ENCODE results near the gene MAML3. TPM values are rescaled to one million over a fixed set of nuclear protein-coding genes. Genes with fewer than 3 reads are reported as not detected.

The MAML3 gene
- polyA plus RNA-seq, 6 donors from 2014 or later = 0.37 to 2.7 (median 1.1) TPM

DNA sequence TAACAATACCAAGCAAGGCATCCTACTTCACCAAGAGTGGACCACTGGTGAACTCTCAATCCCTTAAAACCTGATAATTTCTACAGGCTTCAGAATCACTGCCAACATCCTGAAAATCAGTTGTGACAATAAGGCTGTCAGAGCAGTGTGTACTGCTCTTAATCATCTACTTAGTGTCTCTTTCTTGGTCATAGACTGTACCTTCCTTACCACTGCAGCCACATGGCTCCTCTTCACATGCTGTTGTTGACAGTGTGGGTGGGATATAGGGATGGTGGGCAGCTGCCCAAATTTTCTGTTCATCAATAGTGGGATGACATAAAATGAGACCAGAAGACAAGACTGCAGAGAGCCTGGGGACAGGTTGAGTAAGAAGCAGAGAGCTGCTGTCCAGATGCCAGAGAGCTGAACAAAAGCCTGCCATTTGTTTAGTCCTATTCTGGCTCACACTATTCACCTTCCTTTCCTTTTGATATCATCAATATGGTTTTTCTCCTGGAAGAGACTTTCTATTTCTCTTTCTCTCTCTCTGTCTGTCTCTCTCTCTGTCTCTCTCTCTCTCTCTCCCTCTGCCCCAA lies 309.4 kb downstream of the MAML3 start:
- Mint-ChIP-seq H3K36me3 (no peaks in the 10 kb centered on the region), H3K27me3 (no peaks in the 10 kb centered on the region), H3K27ac (peak overlapping the region in 2 of 6 donors; percentile 23 to 34), H3K4me1 (peaks cover 0 to 5% (median 0%) of the 10 kb centered on the region in 3 donors), H3K9me3 (no peaks in the 10 kb centered on the region), H3K4me3 (no peak overlapping the region)
- ATAC-seq (ENCODE audit: low read depth in 2 of 2) (no peak), DNase-seq (no peak)

DNA sequence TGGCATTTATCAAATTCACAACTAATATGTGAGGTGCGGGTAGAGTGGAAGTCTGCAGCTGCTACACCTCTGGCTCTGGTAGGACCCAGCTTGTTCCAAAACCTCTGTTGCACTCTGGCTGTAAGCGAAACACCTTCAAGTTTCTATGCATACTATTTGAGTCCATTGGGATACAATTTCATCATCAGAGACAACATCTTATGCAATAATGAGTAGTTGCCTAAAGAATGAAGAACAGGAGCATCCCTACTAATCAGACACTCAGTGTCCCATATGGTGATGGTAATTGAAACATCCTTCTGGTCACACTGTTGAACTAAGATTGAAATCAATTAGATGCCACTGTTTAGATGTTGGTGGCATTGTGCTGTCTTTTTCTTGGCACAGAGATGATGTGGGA lies 309.9 kb downstream of the MAML3 start:
- H3K4me1 Mint-ChIP-seq = peaks cover 0 to 5% (median 0%) of the 10 kb centered on the region in 3 donors
- H3K27me3 Mint-ChIP-seq = no peaks in the 10 kb centered on the region
- H3K4me3 Mint-ChIP-seq = no peak overlapping the region
- no peaks in the 10 kb centered on the region for H3K9me3 Mint-ChIP-seq
- H3K27ac Mint-ChIP-seq = peak overlapping the region in 1 of 6 donors; percentile 48
- H3K36me3 Mint-ChIP-seq = no peaks in the 10 kb centered on the region
- no peak for DNase-seq
- ATAC-seq (ENCODE audit: low read depth in 2 of 2) = no peak

DNA sequence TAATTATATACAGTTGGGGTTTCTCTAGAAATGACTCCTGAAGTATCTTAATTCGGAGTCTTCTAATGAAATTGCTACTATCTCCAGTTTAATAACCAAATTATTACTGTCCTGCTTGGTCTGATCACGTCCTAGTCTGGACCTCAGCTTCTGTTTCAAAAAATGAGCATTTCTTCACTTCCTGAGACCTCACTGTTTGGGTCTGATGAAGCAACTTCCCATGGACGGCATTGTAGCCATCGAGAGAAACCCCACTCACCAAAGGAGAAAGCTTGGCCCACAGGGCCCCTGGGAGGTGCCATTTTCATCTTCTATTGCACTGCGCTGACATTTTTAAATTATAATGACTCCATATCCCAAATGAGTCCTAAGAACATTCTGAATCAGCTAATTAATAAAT lies 310.3 kb downstream of the MAML3 start:
- Mint-ChIP-seq H3K9me3 (no peaks in the 10 kb centered on the region), H3K27me3 (no peaks in the 10 kb centered on the region), H3K4me1 (peaks cover 0 to 5% (median 0%) of the 10 kb centered on the region in 3 donors), H3K4me3 (no peak overlapping the region), H3K36me3 (no peaks in the 10 kb centered on the region), H3K27ac (no peak overlapping the region)
- ATAC-seq (ENCODE audit: low read depth in 2 of 2) (no peak), DNase-seq (no peak)

DNA sequence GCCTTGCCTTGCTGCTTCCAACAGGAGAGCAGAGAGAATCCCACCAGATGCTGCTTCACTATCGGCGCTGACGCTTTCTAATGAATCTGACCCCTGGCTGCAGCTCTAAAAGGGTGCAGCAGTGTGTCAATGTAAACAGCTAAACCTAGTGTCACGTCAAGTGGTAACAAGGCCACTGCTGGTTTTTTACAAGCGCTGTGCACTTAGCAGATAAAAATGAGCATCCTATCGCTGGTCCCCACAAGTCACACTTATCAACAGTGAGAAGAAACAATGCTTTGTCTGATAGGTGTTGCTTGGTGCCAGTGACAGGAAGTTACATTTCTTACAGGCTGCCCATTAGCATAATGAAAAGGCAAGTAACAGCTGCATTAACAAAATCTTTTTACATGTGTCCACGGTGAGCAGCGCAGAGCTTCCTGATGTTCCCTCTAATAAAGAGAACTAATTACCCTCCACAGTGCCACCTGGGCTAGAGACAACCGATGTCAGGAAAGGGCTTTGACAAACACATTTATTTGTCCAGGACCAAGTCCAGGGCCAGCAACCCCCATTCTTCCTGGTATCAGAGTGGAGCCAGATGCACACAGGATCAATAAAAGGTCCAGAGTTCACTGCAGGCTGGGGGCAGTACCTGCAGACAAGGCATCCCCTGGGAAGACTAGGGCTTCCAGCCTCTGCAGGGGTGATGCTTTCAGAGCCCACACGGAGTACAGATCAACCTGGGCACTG lies 312.4 kb downstream of the MAML3 start:
- Mint-ChIP-seq H3K27me3 (no peaks in the 10 kb centered on the region), H3K4me3 (no peak overlapping the region), H3K36me3 (no peaks in the 10 kb centered on the region), H3K9me3 (no peaks in the 10 kb centered on the region), H3K4me1 (peaks cover 0 to 5% (median 0%) of the 10 kb centered on the region in 3 donors), H3K27ac (peak overlapping the region in 1 of 6 donors; percentile 26)
- no peak for DNase-seq
- no peak for ATAC-seq (ENCODE audit: low read depth in 2 of 2)

DNA sequence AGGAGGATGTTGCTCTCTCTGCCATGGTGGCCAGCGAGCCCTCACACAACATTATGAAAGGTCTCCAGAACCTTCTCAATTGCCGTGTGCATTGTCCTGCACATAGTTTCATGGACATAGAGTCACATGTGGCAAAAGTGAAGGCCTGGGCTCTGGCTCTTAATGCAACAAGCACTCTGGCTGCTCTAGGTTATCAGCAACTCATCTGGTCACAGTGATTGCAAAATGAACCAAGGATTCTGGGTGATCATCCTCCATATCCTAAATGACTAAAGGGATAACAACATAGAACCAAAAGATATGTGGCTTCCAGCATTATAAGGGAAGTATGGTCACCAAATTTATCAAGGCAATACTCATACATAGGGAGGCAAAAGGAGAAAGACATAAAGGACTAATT lies 313.2 kb downstream of the MAML3 start:
- H3K4me3 Mint-ChIP-seq = peak overlapping the region in 1 of 8 donors; percentile 21
- ATAC-seq (ENCODE audit: low read depth in 2 of 2) = no peak
- no peaks in the 10 kb centered on the region for H3K9me3 Mint-ChIP-seq

DNA sequence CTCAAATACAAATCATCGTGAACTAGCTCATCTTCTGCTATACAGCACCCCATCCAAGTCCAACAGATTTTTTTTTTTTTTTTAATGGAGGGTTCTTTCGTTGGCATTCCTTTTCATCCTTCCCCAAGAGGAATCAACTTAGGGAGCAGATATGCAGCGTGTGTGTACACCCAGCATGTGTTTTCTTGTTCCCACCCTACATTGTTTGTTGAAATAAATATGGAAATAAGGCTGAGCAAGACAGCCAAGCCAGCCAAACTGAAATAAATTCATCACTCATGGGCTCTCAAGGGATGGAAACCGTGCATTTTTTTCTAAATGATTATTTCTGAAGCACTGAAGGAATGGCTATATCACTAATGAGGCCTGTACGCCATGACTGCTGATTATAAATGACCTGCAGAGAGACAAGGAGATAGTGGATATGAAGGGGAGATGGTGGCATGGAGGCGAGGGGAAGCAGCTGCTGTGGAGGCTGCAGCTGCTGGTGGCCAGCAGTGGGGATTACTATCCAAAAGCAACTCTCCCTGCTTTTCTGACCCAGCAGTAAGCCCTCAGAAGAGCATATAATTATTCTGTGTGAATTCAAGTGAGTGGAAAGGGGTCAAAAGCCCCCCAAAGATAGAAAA lies 314.5 kb downstream of the MAML3 start:
- no peak for ATAC-seq (ENCODE audit: low read depth in 2 of 2)
- Mint-ChIP-seq H3K27me3 (no peaks in the 10 kb centered on the region), H3K27ac (peak overlapping the region in 2 of 6 donors; percentile 25 to 57), H3K4me3 (no peak overlapping the region), H3K36me3 (no peaks in the 10 kb centered on the region), H3K4me1 (peaks cover 0 to 5% (median 0%) of the 10 kb centered on the region in 3 donors), H3K9me3 (no peaks in the 10 kb centered on the region)
- no peak for DNase-seq

More for the DNA sequence above, 313.2 kb downstream of the MAML3 start:
- no peaks in the 10 kb centered on the region for H3K36me3 Mint-ChIP-seq
- no peak for DNase-seq
- H3K4me1 Mint-ChIP-seq = peaks cover 0 to 5% (median 0%) of the 10 kb centered on the region in 3 donors
- H3K27me3 Mint-ChIP-seq = no peaks in the 10 kb centered on the region
- H3K27ac Mint-ChIP-seq = no peak overlapping the region

DNA sequence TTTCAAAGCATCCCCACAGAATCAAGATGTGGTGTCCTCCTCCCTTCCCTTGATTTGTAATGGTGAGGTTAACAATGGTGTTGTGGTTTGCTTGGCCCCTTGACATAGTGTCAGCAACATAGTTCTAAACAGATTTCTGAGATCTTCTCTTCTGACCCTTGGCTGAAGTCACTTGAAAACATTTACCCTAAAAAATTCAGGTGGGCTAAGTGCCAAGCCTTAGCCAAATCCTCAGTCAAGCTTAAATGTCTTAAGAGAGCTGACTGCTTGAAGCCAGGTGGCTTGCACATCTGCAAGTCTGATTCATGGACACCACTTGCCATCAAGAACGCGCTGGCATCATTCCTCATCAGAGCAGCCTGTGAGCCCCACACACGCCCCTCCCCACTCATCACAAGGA lies 315.2 kb downstream of the MAML3 start:
- no peak for DNase-seq
- Mint-ChIP-seq H3K27me3 (no peaks in the 10 kb centered on the region), H3K9me3 (no peaks in the 10 kb centered on the region), H3K4me1 (peaks cover 0 to 5% (median 0%) of the 10 kb centered on the region in 3 donors), H3K36me3 (no peaks in the 10 kb centered on the region), H3K27ac (no peak overlapping the region), H3K4me3 (no peak overlapping the region)
- no peak for ATAC-seq (ENCODE audit: low read depth in 2 of 2)

DNA sequence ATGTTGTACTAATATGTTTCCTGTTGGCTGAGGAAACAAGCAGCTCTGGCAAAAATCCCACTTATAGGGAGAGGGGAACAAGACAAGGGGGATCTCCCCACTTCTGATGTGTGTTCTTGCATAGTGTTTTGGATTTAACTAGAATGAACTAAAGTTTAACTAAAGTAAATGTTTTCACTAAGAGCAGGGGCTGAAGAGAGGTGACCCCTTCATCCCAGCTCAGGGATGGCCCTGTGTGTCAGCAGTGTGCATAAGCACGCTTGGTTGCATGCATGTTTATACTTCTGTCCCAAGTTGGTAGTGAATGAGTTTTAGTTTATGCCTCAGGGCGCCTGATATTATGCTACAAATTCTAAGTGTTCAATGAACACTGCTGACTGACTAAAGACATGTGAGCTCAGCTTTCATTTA lies 319.0 kb downstream of the MAML3 start:
- Mint-ChIP-seq H3K4me3 (no peak overlapping the region), H3K4me1 (peaks cover 0 to 5% (median 0%) of the 10 kb centered on the region in 3 donors), H3K27me3 (peaks cover 0 to 6% (median 0%) of the 10 kb centered on the region in 3 donors), H3K27ac (no peak overlapping the region), H3K36me3 (peaks cover 0 to 5% of the 10 kb centered on the region in 2 donors), H3K9me3 (no peaks in the 10 kb centered on the region)
- ATAC-seq (ENCODE audit: low read depth in 2 of 2) = no peak
- no peak for DNase-seq

DNA sequence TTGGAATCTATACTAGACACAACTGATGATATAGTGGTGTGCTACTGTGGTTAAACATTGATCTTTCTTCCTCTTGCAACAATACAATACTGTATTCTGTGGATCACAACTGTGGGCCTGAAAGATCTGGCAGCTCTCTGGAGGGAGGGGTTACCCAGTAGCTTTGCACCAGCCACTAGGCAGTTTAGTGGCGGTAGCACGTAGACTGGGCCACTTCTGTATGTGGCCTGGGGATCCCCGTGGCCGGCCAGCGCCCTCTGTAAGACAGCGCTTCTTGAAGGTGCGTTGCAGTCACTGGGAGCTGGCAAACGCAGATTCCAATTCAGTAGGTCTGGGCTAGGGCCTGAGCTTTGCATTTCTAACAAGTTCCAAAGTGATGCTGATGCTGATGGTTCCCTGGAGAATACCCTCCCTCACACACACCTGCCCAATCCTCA lies 319.7 kb downstream of the MAML3 start:
- ATAC-seq (ENCODE audit: low read depth in 2 of 2) (no peak), DNase-seq (no peak)
- Mint-ChIP-seq H3K9me3 (no peaks in the 10 kb centered on the region), H3K4me1 (peaks cover 0 to 6% (median 3%) of the 10 kb centered on the region in 3 donors), H3K27me3 (peaks cover 0 to 6% (median 0%) of the 10 kb centered on the region in 3 donors), H3K36me3 (peaks cover 0 to 5% of the 10 kb centered on the region in 2 donors), H3K27ac (no peak overlapping the region), H3K4me3 (no peak overlapping the region)

DNA sequence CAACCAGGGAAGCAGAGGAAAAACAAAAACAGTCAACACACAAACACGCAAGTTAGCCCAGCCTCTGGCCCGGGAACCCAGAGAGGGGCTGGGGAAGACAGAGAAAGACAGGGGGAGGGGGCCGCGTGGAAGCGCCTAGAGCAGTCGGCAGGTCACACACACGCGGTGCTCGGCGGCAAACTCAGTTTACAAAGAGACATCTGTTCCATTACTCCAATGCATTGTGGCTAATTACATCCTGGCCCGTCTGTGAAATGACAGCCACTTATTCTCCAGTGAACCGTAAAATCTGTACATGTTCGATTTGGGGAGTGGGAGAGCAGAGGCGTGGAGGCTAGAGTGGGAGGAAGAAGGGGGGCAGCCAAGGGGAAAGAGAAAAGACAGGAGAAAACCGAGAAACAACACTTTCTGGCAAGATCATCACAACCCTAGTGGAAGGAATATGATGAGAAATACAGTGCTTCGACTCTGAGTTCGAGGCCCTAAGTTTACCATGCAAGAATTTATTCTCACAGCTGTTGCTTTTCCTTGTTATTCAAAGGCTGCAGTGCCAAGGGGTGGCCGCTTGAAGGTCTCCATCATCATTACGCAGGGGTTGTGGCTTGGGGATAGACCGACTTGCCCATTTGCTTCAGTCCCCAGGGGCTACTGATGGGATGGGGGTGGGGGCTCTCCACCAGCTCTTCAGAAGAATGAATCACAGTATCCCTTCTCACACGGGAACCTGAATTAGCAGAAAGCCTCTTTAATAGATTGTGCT lies 320.7 kb downstream of the MAML3 start:
- peaks cover 0 to 5% of the 10 kb centered on the region in 2 donors for H3K36me3 Mint-ChIP-seq
- peak overlapping the region in 1 of 6 donors; percentile 65 for H3K27ac Mint-ChIP-seq

DNA sequence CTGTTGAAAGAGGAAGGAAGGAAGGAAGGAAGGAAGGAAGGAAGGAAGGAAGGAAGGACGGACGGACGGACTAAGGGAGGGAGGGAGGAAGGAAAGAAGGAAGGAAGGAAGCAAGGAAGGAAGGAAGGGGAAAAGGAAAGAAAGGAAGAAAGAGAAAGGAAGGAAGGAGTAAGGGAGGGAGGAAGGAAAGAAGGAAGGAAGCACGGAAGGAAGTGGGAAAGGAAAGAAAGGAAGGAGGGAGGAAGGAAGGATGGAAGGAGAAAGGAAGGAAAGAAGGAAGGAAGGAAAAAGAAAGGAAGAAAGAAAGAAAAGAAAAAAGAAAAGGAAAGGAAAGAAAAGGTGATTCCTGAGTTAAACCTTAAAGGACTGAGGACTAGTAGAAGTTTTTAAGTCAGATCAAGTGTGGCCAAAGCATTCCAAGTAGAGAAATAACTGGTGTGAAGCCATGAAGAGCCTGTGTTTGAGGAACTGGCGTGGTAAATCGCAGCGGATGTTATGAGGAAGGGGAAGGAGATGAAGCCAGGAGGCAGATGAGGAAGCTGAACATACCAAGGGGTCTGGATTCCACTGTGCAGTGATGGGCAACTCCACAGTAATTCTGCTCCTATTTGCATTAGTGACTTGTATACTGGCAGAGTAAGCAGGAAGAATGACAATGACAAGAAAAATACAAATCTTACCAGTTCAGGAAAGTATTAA lies 324.9 kb downstream of the MAML3 start:
- ATAC-seq (ENCODE audit: low read depth in 2 of 2) (no peak), DNase-seq (no peak)
- Mint-ChIP-seq H3K27ac (peak overlapping the region in 3 of 6 donors; percentile 7 to 27 (median 24)), H3K4me1 (peaks cover 5 to 13% (median 9%) of the 10 kb centered on the region in 3 donors), H3K4me3 (no peak overlapping the region), H3K36me3 (peaks cover 0 to 5% of the 10 kb centered on the region in 2 donors), H3K9me3 (peaks cover 0 to 4% (median 0%) of the 10 kb centered on the region in 7 donors), H3K27me3 (peaks cover 0 to 6% (median 0%) of the 10 kb centered on the region in 3 donors)

More for the DNA sequence above, 320.7 kb downstream of the MAML3 start:
- no peak overlapping the region for H3K4me3 Mint-ChIP-seq
- H3K4me1 Mint-ChIP-seq = peaks cover 4 to 13% (median 5%) of the 10 kb centered on the region in 3 donors
- peaks cover 0 to 4% (median 0%) of the 10 kb centered on the region in 7 donors for H3K9me3 Mint-ChIP-seq
- DNase-seq = no peak
- H3K27me3 Mint-ChIP-seq = peaks cover 0 to 6% (median 0%) of the 10 kb centered on the region in 3 donors
- no peak for ATAC-seq (ENCODE audit: low read depth in 2 of 2)

DNA sequence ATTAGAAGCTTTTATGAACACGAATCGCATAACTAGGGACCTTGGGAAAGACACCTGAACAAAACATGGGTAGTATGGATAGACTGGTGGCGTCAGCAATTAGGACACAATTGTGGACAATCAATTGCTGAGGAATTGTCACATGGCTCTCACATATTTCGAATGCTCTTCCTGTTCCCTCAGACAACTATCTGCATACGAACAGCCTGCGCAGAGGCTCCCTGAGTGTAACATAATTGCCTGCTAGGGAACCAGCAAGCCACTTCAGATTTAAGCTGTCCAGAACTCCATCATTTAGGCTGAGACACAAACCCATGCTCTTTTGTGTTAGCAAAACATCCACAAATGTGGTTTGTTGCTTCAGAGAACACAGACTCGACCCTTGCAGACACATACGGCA lies 327.6 kb downstream of the MAML3 start:
- no peak for ATAC-seq (ENCODE audit: low read depth in 2 of 2)
- H3K4me1 Mint-ChIP-seq = peaks cover 5 to 9% (median 8%) of the 10 kb centered on the region in 3 donors
- H3K36me3 Mint-ChIP-seq = no peaks in the 10 kb centered on the region
- peaks cover 0 to 4% (median 2%) of the 10 kb centered on the region in 7 donors for H3K9me3 Mint-ChIP-seq
- DNase-seq = no peak
- H3K27ac Mint-ChIP-seq = peak overlapping the region in 1 of 6 donors; percentile 29
- no peak overlapping the region for H3K4me3 Mint-ChIP-seq
- H3K27me3 Mint-ChIP-seq = no peaks in the 10 kb centered on the region
